AG04450 (cell line): Measurements from ENCODE around the gene VWF. TPM values are rescaled to one million over a fixed set of nuclear protein-coding genes. Genes with fewer than 3 reads are reported as not detected.

ENCODE experiments used
- CTCF ChIA-PET: fragments of 300-600, 350-600 bp; formaldehyde crosslinking; extraction: SDS; loops from one replicate; lab custom pipeline; 2022; ENCODE audit warnings: antibody characterized with exemption, inconsistent platforms; lab: Charles Lee
- POLR2A ChIA-PET: fragments of 350-600 bp; formaldehyde crosslinking; extraction: SDS; loops from one replicate; lab custom pipeline; 2021; ENCODE audit warnings: antibody characterized with exemption, inconsistent platforms; lab: Yijun Ruan, JAX
- DNase-seq: peaks from one replicate; pipeline ENCODE4 v3.0.0-alpha.2; 2011; ENCODE audit warnings: low read depth, low spot score
- H3K27ac ChIP-seq: one replicate; pipeline ENCODE4 v1.5.1; 2012; ENCODE audit warnings: low read depth, low read length, control low read depth
- H3K27me3 ChIP-seq: one replicate; pipeline ENCODE4 v1.6.0; 2012; ENCODE audit warnings: low read length; ENCODE audit not compliant: control insufficient read depth, insufficient read depth
- H3K4me3 ChIP-seq: 2 replicates; pipeline ENCODE4 v1.5.1; 2011; ENCODE audit warnings: mild to moderate bottlenecking, low read depth, low read length, control low read depth
- H3K9me3 ChIP-seq: 2 replicates; pipeline ENCODE4 v1.5.1; 2012; ENCODE audit warnings: low read length; ENCODE audit not compliant: control insufficient read depth, insufficient read depth
- polyA plus RNA-seq: library from polyadenylated mRNA; depleted of rRNA; stranded (reverse); fragments of >200 nt; gene quantifications from 2 replicates; pipeline ENCODE4 v1.2.3, GENCODE V29; 2011
- TF ChIP-seq, protein P1 (sequence below): IDR thresholded peaks from 2 replicates; pipeline ENCODE4 v1.5.1; 2011; ENCODE audit warnings: low read depth, low read length, control low read depth, inconsistent platforms

VWF gene
- polyA plus RNA-seq, 1 experiment = 0.35 TPM

DNA sequence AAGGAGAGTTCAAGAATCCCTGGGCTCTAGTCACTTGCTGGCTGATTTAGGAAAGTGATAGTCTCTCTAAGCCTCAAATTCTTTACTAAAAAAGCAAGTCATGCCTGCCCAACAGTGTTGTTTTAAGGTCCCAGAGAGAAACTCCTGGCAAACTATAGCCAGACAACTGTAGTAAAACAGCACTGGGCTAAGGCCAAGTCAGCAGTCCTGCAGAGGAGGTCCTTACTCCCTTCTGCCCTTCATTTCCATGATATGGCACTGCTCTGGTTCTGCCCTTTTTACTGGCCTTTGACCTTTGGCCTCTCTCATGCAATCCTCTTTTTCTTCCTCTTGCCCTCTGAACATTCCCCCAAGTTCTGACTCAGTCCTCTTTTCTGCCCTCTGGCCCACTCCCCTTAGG lies 74.9 kb downstream of the VWF start:
- peaks cover 4% of the 10 kb centered on the region; the same call in 1 of the 2 replicates for H3K9me3 ChIP-seq
- ChIA-PET POLR2A (no interaction called here), CTCF (interaction anchor here (2.0 kb wide), 1 partner anchor 61 kb away, joined by 7 read pairs; no protein-coding TSS in a partner anchor)
- no peak overlapping the region for H3K27ac ChIP-seq
- TF ChIP-seq, protein P1, sequence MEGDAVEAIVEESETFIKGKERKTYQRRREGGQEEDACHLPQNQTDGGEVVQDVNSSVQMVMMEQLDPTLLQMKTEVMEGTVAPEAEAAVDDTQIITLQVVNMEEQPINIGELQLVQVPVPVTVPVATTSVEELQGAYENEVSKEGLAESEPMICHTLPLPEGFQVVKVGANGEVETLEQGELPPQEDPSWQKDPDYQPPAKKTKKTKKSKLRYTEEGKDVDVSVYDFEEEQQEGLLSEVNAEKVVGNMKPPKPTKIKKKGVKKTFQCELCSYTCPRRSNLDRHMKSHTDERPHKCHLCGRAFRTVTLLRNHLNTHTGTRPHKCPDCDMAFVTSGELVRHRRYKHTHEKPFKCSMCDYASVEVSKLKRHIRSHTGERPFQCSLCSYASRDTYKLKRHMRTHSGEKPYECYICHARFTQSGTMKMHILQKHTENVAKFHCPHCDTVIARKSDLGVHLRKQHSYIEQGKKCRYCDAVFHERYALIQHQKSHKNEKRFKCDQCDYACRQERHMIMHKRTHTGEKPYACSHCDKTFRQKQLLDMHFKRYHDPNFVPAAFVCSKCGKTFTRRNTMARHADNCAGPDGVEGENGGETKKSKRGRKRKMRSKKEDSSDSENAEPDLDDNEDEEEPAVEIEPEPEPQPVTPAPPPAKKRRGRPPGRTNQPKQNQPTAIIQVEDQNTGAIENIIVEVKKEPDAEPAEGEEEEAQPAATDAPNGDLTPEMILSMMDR = no peak
- DNase-seq = no peak
- no peaks in the 10 kb centered on the region for H3K27me3 ChIP-seq
- no peak overlapping the region for H3K4me3 ChIP-seq

DNA sequence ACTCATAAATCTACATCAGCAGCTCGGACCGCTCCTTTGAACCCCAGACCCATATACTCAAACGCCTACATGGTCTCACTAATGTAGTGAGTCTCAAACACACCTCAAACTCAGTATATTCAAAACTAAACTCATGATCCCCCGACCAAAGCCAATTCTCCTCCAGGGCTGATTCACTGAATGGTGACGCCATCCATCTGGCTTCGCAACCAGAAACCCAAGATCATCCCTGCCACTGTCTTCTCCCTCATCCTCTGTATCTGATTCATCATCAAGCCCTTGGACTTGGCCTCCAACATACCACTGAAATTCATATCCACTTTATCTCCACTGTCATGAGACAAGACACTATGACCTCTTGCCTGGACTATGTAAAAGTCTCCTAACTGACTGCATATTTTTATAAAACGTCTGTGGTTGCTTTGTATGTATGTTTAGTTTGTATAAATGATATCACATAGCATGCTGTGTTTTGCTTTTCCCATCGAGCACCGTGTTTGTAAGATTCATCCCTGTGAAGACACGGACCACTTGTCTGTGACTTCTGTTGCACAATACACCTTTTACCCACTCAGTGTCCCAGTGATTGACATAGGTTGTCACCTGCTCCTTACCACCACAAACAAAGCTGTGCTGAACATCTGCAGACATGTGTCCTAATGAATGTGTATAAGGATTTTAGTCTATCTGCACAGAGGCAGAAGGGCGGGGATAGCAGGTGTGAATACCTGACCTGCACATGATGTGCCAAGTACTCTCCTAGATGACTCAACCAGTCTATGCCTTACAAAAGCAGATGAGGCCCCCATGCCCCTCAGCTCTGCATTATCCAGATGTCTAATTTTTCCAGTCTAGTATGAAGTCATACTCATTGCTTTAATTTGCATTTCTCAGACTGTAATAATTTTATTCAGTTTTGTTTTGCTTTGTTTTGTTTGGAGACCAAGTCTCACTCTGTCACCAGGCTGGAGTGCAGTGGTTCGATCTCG lies 76.9 kb downstream of the VWF start:
- Histone ChIP-seq H3K9me3 (peaks cover 3% of the 10 kb centered on the region; the same call in 1 of the 2 replicates), H3K4me3 (no peak overlapping the region), H3K27me3 (no peaks in the 10 kb centered on the region), H3K27ac (peak overlapping the region; percentile 96)
- peak; percentile 91 for DNase-seq
- TF ChIP-seq, protein P1 = no peak
- ChIA-PET CTCF (interaction anchor here (1.4 to 10.9 kb wide), 6 partner anchors 10 to 237 kb away, joined by 4 to 295 read pairs (median 8); no protein-coding TSS in a partner anchor), POLR2A (no interaction called here)

DNA sequence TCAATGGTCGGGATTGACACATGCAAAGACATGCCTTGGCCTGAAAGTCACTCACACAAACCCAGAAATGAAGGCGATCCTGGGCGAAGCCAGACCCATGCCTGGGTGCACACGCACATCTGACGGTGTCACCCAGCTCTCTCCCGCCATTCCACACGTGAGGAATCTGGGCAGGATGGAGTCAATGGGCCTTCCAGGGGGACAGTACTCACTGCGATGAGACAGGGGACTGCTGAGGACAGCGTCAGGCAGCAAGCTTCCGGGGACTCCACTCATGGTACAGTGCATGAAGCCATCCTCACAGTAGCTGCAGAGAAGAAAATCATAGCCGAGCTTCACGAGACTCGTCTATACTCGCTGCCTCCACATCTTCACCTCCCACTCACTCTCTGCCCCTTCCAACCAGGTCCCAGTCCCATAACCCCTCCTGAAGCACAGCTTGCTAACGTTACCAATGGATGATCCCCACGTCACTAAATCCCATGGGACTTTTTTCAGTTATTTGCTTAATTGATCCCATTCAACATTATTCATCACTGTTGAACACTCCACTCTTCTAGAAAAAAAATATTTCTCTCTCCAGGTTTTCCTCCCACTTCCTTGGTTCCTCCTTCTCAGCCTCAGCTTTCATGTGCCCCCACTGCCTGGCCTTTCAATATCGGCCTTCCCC lies 77.8 kb downstream of the VWF start:
- TF ChIP-seq, protein P1 = no peak
- POLR2A ChIA-PET = no interaction called here
- H3K27ac ChIP-seq = peak overlapping the region; percentile 96
- no peaks in the 10 kb centered on the region for H3K9me3 ChIP-seq
- no peaks in the 10 kb centered on the region for H3K27me3 ChIP-seq
- DNase-seq = no peak
- no peak overlapping the region for H3K4me3 ChIP-seq
- CTCF ChIA-PET = interaction anchor here (0.6 to 10.9 kb wide), 5 partner anchors 9 to 241 kb away, joined by 3 to 295 read pairs (median 7); no protein-coding TSS in a partner anchor

GRCh38 chr12:6045438-6045837 lies 79.0 kb downstream of the VWF start:
- ChIA-PET CTCF (interaction anchor here (1.6 to 10.9 kb wide), 2 partner anchors 55 to 239 kb away, joined by 8 to 295 read pairs; no protein-coding TSS in a partner anchor), POLR2A (interaction anchor here (0.7 kb wide), 1 partner anchor 859 kb away, joined by 3 read pairs; no protein-coding TSS in a partner anchor)
- Histone ChIP-seq H3K27me3 (no peaks in the 10 kb centered on the region), H3K4me3 (no peak overlapping the region), H3K27ac (no peak overlapping the region), H3K9me3 (no peaks in the 10 kb centered on the region)
- no peak for DNase-seq
- TF ChIP-seq, protein P1 = no peak
